Pancreas (tissue), 10 donors: ENCODE data around the gene BICRAL. TPM values are rescaled to one million over a fixed set of nuclear protein-coding genes. Genes with fewer than 3 reads are reported as not detected.
"Not testable (repeated sequence)": the region's sequence is repeated elsewhere in the genome, so short reads cannot be mapped to it uniquely, and the experiment has no call there.

ENCODE experiments used
- ATAC-seq, 4 donors: fragments of 200-7000 bp; cut with Tn5 transposase; one replicate each; pipeline versions ENCODE4 v1.8.0 to v1.9.1; 2020; ENCODE audit warnings: mild to moderate bottlenecking in 4 of 4, moderate library complexity in 4 of 4
- DNase-seq, 6 donors: peaks; one replicate each; pipeline ENCODE4 v3.0.0-alpha.2; 2020
- FAIRE-seq: peaks from 2 replicates; lab custom pipeline; 2012; peaks lifted over from hg19 to GRCh38; lab: Jason Lieb, UNC
- H3K27ac ChIP-seq, 4 donors: fragments of 200-600 bp; sonication (generic); 1 replicate in 3 of 4; 2 replicates in 1 of 4; pipeline versions ENCODE4 v1.5.0 to v1.8.0; 2020
- H3K27me3 ChIP-seq, 4 donors: fragments of 200-600 bp; one replicate each; pipeline ENCODE4 v1.8.0; 2021
- H3K36me3 ChIP-seq, 3 donors: fragments of 200-600 bp; sonication (generic) in 1 of 3; one replicate each; pipeline versions ENCODE4 v1.5.0 to v1.8.0; 2020 to 2021
- H3K4me1 ChIP-seq, 3 donors: fragments of 200-600 bp; one replicate each; pipeline ENCODE4 v1.8.0; 2021
- H3K4me3 ChIP-seq, 4 donors: fragments of 200-600 bp; sonication (generic) in 2 of 4; one replicate each; pipeline versions ENCODE4 v1.5.0 to v1.8.0; 2020 to 2021
- H3K9me3 ChIP-seq, 4 donors: fragments of 200-600 bp; one replicate each; pipeline ENCODE4 v1.8.0; 2021
- WGBS, 2 donors: extraction: QIAGEN DNeasy Blood & Tissue Kit; methylation state at CpG; one replicate each; pipeline ENCODE4 v1.1.7; 2013; 5-methylcytosine and 5-hydroxymethylcytosine counted together
- intact Hi-C, 3 donors: fragments of 100-400 bp; cut with DNase I; formaldehyde crosslinking; loops; one replicate each; pipeline versions ENCODE4 v1.11.1 to v1.14.2; 2022
- polyA plus RNA-seq, 2 donors: library from polyadenylated mRNA; stranded (reverse); fragments of 200-250 nt; gene quantifications; one replicate each; pipeline ENCODE4 v1.2.3, GENCODE V29; 2013
- total RNA-seq, 6 donors: library from RNA; stranded (reverse); fragmentation: NEBNext Ultra II Directional in 4 of 6; extraction: Animal tissue kit (Norgen Biotek cat#: 25700) in 4 of 6; gene quantifications; one replicate each; pipeline versions ENCODE4 v1.2.1 to v1.2.4, GENCODE V29; 2021 to 2023
- TF ChIP-seq, protein P1 (sequence below), 4 donors: fragments of 200-600 bp; sonication (generic) in 3 of 4; IDR thresholded peaks; one replicate each; pipeline versions ENCODE4 v1.5.0 to v1.8.0; 2021; ENCODE audit warnings: antibody characterized with exemption in 4 of 4
- donor health status: healthy with polysubstance abuse.
- donor health status: DM: no; HTN: no; CAD: no; lungs with moderate emphysema.
- donor health status: DM: no; HTN: no; CAD: no.
- donor health status: control.
- donor health status: control.
- donor health status: Bipolar disorder and iron deficiency.
- donor health status: DM: yes; HTN: yes; CAD: no.
- donor health status: DM: no; HTN: no; CAD: no.
- donor health status: DM: no; HTN: no; CAD: no.
- donor health status: DM: yes; HTN: yes; CAD: no.

Gene BICRAL
- total and polyA plus RNA-seq, 8 donors = 2.9 to 10.5 (median 7.1) TPM

DNA sequence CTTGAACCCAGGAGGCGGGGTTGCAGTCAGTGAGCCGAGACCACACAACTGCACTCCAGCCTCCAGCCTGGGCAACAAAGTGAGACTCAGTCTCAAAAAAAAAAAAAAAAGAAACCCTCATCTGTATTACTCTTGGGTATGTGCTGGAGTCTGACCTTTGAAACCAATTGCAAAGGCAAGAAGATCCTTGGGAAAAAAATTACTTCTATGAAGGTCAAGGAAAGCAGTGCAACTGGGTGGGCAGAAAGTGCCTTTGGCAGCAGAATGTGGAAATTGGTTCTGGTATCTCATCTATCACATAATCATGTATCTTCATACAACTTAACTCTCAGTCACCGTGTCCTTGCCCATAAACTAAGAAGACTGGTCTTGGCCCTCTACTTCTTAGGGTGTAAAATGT lies 89.9 kb downstream of the BICRAL start:
- Histone ChIP-seq H3K27ac (no peak overlapping the region), H3K27me3 (no peaks in the 10 kb centered on the region), H3K4me3 (no peak overlapping the region), H3K9me3 (no peaks in the 10 kb centered on the region), H3K4me1 (no peaks in the 10 kb centered on the region), H3K36me3 (peaks cover 0 to 4% (median 0%) of the 10 kb centered on the region in 3 donors)
- no peak for DNase-seq
- ATAC-seq = no peak
- 71 to 77% methylated on average over 3 of the region's 3 CpGs for WGBS, 2 donors
- TF ChIP-seq, protein P1, sequence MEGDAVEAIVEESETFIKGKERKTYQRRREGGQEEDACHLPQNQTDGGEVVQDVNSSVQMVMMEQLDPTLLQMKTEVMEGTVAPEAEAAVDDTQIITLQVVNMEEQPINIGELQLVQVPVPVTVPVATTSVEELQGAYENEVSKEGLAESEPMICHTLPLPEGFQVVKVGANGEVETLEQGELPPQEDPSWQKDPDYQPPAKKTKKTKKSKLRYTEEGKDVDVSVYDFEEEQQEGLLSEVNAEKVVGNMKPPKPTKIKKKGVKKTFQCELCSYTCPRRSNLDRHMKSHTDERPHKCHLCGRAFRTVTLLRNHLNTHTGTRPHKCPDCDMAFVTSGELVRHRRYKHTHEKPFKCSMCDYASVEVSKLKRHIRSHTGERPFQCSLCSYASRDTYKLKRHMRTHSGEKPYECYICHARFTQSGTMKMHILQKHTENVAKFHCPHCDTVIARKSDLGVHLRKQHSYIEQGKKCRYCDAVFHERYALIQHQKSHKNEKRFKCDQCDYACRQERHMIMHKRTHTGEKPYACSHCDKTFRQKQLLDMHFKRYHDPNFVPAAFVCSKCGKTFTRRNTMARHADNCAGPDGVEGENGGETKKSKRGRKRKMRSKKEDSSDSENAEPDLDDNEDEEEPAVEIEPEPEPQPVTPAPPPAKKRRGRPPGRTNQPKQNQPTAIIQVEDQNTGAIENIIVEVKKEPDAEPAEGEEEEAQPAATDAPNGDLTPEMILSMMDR (IDR thresholded peaks at IDR 0.05) = no peak
- intact Hi-C loops = no loop called here
- FAIRE-seq = no peak

DNA sequence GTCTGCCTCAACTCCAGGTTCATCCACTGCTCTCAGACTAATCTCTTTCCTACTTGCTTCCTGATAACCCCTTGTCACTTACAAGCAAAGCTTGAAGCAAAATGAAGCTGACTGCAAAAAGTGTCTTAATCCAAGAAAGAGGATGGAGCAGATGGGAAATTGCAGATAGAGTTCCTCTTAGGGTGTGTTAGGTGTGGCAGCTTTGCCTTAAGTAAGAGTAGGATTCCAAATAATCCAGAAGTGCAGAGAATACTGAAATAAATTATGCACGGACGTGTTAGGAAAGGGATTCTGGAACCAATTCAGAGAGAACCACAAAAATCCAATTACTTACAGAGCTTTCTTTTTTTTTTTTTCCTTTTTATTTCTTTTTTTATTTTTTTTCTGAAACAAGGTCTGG lies 91.5 kb downstream of the BICRAL start:
- H3K27ac ChIP-seq = no peak overlapping the region
- intact Hi-C loops = no loop called here
- H3K27me3 ChIP-seq = no peaks in the 10 kb centered on the region
- no peaks in the 10 kb centered on the region for H3K9me3 ChIP-seq
- H3K4me3 ChIP-seq = no peak overlapping the region
- FAIRE-seq = no peak
- DNase-seq = no peak
- WGBS, 2 donors = 56 to 65% methylated on average over 2 of the region's 2 CpGs
- no peaks in the 10 kb centered on the region for H3K36me3 ChIP-seq
- ATAC-seq = no peak
- TF ChIP-seq, protein P1 (IDR thresholded peaks at IDR 0.05) = no peak
- H3K4me1 ChIP-seq = no peaks in the 10 kb centered on the region

DNA sequence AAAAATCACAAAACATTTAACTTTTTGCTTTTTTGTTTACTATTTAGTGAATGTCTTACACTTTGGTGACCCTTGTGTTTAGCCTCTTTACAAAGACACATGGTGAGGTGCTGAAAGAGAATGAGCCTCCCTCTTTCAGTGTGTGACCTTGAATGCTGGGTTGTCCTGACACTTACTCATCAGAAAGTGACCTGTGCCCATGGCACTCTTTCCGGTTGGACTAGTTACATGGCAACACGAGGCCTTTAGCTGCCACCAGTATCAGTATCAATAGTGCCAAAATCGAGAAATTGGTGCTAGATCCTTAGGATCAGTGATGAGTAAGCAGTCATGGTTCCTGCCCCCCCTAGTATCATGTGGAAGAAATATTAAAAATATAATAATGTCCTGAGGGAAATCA lies 95.8 kb downstream of the BICRAL start:
- no peaks in the 10 kb centered on the region for H3K27me3 ChIP-seq
- FAIRE-seq = no peak
- no peak for DNase-seq
- no peak overlapping the region for H3K4me3 ChIP-seq
- intact Hi-C loops = no loop called here
- H3K27ac ChIP-seq = no peak overlapping the region
- no peak for ATAC-seq
- H3K9me3 ChIP-seq = no peaks in the 10 kb centered on the region
- 18 to 22% methylated on average over 3 of the region's 3 CpGs for WGBS, 2 donors
- TF ChIP-seq, protein P1 (IDR thresholded peaks at IDR 0.05) = no peak
- H3K4me1 ChIP-seq = peaks cover 0 to 11% (median 5%) of the 10 kb centered on the region in 3 donors
- no peaks in the 10 kb centered on the region for H3K36me3 ChIP-seq

DNA sequence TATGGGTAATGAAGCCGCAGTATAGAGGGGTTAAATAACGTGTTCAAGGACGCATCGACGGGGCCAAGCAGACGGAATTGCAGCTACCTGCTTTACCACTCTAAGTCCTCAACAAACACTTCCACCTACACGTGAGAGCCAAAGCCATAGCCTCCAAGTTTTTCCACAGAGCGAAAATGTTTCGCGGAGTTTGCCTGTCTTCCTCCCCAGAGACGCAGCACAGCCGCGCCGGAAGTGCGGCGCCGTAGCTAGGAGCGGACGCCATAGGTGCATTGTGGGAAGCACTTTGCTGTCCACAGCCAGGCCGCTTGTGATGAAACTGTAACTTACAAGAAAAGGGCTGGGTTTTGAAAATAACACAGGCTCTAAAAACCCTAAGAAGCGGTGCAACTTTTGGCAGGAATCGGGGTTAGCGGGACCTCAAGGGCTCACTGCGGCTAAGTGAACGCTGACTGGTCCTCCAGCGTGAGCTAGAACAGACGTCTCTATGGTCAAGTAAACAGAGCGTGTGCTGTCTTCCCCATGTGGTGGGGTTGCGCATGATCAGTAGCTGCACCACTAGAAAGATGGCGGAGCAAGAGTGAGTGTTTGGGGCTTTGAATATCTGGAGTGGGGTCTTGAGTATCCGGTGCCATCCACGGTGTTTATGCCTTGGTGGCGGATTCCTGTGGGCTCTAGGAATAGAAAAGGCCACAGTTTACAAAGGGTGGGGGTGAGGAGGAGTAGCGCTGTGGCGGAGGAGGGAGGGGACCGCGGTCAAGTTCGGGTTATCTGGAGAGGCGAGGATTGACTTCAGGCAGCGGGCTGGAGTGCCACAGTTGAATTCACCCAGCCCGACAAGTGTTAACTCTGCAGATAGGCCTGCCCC lies 97.8 kb downstream of the BICRAL start, which contains the start of gene RPL7L1:
Gene RPL7L1, plus strand, starts transcription at position 245 of the 868 bp plus-strand sequence. Its CDS starts 295 bp downstream, at position 540.
- H3K4me3 ChIP-seq = peak within 1 kb of the TSS; percentile 33 to 64 (median 49)
- TF ChIP-seq, protein P1 (IDR thresholded peaks at IDR 0.05) = peak in 1 of 4 donors; percentile 12
- H3K27ac ChIP-seq = peak within 1 kb of the TSS; percentile 74 to 96 (median 92)
- FAIRE-seq = no peak
- intact Hi-C loops = loop anchor here in 1 of 3 donors (5.0 kb wide), 1 partner anchor 217 kb away; no protein-coding TSS in a partner anchor
- peaks cover 0 to 11% (median 5%) of the 10 kb centered on the region in 3 donors for H3K4me1 ChIP-seq
- peak; percentile 95 to 98 (median 96) for ATAC-seq
- peaks cover 0 to 13% (median 12%) of the 10 kb centered on the region in 3 donors for H3K36me3 ChIP-seq
- DNase-seq = peak; percentile 73 to 88 (median 84)
- H3K27me3 ChIP-seq = no peaks in the 10 kb centered on the region
- WGBS, 2 donors = 0% methylated on average over 41 of the region's 41 CpGs
- H3K9me3 ChIP-seq = no peaks in the 10 kb centered on the region

DNA sequence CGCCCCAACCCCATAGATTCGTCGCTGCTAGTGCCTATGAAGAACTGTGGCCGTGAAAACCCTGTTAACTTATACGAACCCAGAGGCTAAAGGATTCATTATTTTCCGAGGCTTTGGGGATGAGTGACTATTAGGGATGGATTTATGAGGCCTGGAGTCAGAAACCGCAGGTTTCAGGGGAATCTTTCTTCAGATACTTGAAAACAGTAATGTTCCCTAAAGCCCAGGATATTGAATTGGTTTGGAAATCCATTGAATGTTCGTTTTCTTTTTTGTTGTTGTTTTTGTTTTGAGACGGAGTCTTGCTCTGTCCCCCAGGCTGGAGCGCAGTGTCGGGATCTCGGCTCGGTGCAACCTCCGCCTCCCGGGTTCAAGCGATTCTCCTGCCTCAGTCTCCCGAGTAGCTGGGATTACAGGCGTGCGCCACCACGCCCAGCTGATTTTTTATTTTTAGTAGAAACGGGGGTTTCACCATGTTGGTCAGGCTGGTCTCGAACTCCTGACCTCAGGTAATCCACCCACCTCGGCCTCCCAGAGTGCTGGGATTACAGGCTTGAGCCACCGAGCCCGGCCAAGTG lies 98.5 kb downstream of the BICRAL start:
- not testable (repeated sequence) for H3K27me3 ChIP-seq, ATAC-seq, DNase-seq, H3K9me3 ChIP-seq, FAIRE-seq
- H3K4me1 ChIP-seq = peaks cover 0 to 11% (median 5%) of the 10 kb centered on the region in 3 donors
- peak overlapping the region; percentile 74 to 96 (median 92) for H3K27ac ChIP-seq
- 5 to 10% methylated on average over 25 of the region's 25 CpGs for WGBS, 2 donors
- peaks cover 0 to 20% (median 18%) of the 10 kb centered on the region in 3 donors for H3K36me3 ChIP-seq
- H3K4me3 ChIP-seq = peak overlapping the region; percentile 33 to 64 (median 49)
- intact Hi-C loops = loop anchor here in 1 of 3 donors (5.0 kb wide), 1 partner anchor 218 kb away; no protein-coding TSS in a partner anchor

DNA sequence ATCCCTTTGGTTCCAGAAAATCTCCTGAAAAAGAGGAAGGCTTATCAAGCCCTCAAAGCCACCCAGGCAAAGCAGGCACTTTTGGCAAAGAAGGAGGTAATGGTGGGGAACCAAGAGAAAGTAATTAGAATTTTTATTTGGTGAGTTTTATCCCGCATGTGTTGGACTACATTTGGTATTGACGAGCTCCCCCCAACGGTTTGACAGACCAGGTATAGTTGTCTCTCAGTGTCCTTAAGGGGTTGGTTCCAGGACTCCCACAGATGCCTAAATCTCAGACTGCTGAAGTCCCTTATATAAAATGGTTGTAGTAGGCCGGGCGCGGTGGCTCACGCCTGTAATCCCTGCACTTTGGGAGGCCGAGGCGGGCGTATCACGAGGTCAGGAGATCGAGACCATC lies 99.0 kb downstream of the BICRAL start:
- WGBS, 2 donors = 73 to 75% methylated on average over 12 of the region's 12 CpGs
- peak overlapping the region; percentile 33 to 64 (median 49) for H3K4me3 ChIP-seq
- not testable (repeated sequence) for H3K9me3 ChIP-seq, FAIRE-seq, H3K27me3 ChIP-seq, ATAC-seq, DNase-seq, H3K27ac ChIP-seq
- intact Hi-C loops = loop anchor here in 1 of 3 donors (5.0 kb wide), 1 partner anchor 219 kb away; no protein-coding TSS in a partner anchor
- peaks cover 0 to 25% (median 24%) of the 10 kb centered on the region in 3 donors for H3K36me3 ChIP-seq
- peaks cover 0 to 11% (median 5%) of the 10 kb centered on the region in 3 donors for H3K4me1 ChIP-seq
